Activated T-helper 1 cell treated with anti-CD3 and anti-CD28 coated beads, Interleukin-2, amount 50 U/mL, for 16 hours (primary cell): ENCODE measurements around the gene HAUS3.

Experiments used
- DNase-seq, 2 donors: peaks; one replicate each; pipeline ENCODE4 v3.0.0-alpha.2; 2020; ENCODE audit warnings: low read depth in 1 of 2, low spot score in 1 of 2

HAUS3 gene

DNA sequence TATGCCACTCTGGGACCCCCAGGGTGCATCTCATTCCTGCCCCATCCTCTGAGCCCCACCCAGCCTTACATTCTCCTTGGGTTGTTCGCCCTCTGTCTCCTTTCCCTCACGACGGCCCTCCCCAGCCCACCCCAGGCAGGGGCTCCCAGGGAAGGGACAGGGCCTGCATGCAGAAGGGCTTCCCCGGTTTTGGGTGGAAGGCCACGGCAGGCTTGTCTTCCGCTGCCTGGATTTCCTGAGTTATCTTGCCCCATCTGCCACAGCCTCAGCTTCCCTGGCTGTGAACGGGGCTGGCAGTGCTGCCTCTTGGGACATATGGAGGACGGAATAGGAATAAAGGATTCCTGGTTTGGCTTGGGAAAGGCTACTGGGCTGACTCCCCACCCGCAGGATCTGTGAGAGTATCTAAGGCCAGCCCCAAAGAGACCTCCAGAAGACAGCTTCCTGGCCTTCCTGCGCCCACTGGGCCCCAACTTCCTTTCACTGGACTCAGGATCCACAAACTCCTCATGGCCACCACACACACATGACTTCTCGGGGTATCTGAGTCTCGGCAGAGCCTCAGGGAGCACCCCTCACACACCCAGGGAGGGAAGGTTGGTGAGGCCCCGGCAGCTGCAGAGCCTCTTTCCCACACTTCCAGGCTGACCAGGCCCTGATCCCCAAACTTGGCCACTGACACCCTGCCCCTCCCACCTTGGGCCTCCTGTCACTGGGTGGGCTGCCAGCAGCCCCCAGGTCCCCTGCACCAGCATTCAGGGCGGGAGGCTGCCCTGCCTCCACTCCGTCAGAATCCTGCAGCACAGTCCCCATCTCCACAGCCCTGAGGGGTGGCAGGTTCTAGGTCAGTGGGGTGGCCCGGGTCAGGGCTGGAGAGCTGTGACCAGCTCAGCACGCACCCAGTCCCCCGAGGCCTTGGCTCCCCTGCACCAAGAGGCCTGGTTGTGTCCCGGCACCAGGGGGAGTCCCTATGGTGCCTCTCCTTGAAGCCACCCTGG lies 23.5 kb upstream of the HAUS3 start:
- no peak for DNase-seq

DNA sequence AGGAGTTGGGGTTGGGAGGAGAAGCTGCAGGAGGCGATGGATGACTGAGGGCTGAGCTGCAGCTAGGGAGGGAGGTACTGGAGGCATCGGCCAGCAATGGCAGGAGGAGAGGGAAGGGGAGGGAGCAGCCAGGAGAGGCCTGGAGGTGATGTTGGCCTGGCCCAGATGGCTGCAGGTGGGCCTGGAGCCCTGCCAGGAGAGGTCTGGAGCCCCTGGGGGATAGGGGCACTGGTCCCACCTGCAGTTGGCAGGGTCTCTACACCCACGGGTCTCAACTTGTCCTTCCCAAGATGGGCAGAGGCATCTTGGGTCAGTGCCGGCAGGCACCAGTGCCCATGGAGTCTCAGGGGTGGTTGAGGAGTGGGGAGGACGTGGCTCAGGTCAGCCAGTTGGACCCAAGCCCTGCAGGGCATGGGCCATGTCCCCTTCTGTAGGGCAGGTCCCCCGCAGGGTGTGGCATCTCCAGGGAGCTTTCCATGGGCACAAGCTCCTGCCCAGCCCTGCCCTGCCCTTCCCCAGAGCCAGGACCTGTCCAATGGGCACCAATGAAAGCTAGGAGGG lies 22.6 kb upstream of the HAUS3 start:
- no peak for DNase-seq

DNA sequence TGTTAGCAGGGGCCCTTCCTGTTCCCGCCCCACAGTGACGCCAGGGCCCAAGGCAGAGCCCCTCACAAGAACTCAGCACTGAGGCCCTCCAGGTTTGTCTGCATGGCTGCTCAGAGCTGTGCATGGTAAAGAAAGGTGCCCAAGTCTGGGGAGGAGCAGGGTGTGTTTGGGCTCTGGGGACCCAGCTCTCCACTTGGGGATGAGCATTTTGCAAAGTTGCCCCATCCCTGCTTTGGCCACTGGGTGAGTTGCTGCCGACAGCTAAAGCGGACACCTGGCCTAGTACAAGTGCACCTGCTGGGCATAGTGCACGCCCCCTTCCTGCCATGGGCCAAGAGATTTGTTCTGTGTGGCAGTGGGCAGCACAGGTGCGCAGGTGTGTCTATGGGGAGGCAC lies 22.0 kb upstream of the HAUS3 start:
- no peak for DNase-seq

DNA sequence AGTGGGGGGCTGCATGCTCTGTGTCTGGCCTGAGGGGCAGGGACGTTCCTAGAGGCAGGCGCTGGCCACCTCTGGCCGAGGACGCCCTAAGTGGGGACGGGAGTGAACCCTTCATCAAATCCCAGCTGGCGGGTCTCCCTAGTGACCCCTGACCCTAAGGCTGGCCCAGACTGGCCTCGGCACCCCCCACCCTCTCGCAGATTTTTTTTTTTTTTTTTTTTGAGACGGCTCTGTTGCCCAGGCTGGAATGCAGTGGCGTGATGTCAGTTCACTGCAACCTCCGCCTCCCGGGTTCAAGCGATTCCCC lies 21.0 kb upstream of the HAUS3 start:
- DNase-seq, result no peak

DNA sequence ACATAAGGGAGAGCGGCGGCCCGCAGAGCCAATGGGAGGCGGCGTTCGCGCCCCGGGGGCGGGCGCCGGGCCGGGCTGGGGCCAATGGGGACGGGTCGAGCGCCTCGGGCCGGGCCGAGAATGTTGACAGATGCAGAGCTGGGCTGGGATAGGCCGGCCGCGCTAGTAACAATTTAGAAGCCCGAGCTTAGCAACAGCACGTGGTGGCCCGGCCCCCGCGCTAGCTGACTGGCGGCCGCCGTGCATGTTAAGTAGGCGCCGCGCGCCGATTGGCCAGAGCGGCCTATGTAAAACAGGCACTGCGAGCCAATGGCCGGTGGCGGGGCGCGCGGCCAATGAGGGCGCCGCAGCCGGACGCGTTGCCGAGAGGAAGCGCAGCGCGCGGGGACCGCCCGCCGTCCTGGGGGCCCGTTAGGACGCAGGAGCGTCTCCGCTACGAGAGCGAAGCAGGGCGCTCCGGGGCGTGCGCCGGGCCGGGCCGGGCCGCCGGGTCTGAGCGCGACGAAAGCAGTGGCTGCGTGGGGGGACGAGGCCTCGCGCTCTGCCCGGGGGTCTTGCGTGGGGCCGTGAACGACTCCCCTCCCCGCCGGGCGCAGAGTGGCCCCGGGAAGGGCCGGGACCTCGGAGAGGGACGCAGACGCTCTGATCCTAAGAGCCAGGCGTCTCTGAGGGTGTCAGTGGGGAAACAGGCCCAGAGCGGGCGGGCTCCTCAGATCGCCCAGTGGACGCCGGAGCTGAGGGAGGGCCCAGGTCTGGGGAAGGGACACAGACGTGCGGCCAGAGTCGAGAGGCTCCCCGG lies 20.4 kb upstream of the HAUS3 start:
- peak; percentile 93 to 97 for DNase-seq

DNA sequence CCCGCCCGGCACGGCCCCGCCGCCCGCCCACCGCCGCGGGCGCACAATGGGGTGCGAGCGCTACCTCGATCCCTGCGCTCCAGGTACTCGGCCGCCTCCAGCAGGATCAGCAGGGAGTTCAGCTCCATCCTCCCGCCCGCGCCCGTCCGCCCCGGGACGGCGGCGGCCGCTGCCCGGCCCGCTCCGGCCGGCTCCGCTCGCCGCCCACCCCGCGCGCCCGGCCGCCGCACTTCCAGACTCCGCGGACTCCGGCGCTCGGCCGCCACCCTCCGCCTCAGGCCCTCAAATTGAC lies 19.9 kb upstream of the HAUS3 start, which contains the start of gene MXD4:
TSS of gene MXD4 (minus strand) at position 257 of the 292 bp plus-strand sequence. CDS start at position 128, 129 bp downstream.
- no peak for DNase-seq

DNA sequence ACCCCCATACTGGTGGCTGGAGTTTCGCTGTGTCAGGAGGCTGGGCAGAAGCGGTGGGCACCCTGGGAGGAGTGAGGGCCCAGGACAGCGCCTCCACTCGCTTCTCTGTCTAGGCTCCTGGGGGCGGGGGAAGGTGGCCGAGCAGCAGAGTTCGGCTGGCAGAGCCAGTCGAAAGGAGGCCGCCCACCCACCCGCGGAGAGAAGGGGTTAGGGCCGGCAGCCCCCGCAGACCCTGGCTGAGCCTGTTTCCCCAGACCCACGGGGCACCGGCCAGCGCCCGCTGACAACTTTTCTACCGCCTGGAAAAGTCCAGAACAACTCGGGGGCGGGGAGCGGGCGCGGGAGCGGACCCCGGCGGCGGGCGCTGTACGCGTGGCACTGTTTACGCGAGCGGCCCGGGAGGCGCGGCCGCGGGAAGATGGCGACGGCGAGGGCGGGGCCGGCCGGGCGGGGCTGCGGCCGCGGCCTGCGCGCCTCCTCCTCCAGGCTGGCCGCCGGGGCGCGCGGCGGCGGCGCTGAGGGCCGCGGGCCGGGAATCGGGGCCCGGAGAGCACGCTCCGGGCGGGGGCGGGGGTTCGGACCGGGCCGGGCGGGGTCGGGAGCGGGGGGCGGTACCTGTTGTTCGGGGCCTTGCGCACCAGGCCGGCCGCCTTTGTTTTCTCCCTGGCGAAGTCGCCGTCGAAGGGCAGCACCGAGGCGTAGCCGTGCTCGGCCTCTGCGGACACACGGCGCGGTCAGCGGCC lies 19.4 kb upstream of the HAUS3 start:
- peak; percentile 30 to 43 for DNase-seq

DNA sequence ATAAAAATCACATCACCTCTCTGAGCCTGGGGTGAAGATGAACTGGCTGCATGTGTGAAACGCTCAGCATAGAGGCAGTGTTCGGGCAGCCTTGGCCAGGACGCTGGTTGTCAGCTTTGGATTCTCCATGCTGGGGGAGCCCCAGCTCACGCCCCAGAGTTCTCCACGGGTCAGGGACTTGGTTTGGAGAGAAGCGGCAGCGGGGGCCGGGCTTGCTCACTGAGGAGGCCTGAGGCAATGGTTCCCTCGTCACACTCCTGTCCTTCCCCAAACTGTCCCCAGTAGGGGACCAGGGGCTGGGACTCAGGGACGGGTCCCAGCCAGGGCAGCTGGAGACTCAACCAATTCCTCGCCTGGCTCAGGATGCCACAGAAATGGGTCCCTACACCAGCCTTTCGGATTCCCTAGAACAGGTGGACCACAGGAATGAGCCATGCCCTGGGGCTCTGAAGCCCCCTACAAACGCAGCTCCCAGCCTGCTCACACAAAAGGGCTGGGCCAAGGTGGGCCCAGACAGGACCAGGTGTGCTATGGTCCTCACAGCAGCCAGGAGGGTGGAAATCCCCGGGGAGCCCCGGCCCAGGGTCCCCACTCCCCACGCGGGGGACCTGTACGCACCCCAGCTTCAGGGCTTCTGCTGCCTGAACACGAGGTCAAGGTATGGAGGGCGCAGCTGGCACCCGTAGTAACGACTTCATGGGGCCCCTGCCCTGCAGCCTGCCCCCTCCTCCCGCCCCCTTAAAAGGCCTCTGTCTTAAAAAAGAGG lies 18.6 kb upstream of the HAUS3 start:
- DNase-seq, result peak in 1 of 2 donors; percentile 3

DNA sequence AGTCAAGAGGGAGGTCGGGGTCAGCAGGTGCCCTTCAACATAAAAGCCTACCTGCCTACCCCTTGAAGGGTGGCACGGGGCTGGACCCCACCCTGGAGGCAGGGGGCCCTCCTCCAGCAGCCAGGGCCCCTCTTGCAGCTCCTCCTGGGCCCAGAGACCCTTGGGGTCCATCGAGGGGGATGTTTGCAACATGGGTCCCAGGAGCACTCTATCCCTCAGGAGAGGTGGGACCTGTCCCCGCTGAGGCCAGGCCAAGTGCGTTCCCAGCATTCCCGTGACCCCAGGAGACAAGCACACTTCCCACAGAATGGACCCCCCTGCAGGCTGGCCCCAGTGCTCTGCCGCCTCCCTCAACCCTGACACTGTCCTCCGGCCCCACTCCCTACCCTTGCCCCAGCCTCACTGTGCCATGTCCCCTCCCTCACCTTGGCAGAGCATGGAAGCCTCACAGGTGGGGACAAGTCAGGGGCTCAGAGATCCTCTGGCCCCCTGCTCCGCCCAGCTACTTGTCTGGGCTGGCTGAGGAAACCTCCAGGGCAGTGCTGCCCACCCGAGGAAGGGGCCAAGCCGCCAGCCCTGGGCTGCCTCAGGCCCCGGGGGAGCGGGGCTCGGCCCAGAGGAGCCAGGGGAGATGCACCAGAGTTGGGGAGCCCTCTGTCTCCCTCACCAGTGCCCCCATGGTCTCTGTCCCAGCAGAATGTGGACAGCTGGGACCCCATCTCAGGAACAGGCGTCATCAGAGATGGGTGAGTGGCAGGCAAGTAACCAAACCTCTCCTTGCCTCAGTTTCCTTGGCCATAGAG lies 17.8 kb upstream of the HAUS3 start:
- peak in 1 of 2 donors; percentile 3 for DNase-seq

DNA sequence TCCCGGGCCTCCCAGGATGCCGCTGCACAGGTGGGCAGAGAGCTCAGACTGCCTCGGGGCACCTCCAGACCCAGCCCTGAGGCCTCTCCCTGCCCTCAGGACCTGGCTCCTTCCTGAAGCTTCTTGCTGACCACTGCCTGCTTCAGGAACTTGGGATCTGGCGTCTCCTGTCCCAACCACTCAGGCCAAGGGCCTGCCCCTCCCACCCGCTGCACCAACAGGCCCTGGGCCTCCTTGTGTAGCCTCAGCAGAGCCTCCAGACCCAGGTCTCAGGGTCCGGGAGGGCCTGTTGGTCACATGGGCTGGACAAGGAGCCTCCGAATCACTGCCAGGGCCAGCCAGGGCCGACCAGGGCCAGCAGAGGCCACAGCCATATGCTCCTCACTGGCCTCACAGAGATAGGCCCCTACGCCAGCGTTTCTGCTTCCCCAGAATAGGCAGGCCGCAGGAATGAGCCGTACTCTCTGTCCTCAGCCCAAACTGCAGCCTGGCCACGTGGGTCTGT lies 17.2 kb upstream of the HAUS3 start:
- peak in 1 of 2 donors; percentile 2 for DNase-seq

DNA sequence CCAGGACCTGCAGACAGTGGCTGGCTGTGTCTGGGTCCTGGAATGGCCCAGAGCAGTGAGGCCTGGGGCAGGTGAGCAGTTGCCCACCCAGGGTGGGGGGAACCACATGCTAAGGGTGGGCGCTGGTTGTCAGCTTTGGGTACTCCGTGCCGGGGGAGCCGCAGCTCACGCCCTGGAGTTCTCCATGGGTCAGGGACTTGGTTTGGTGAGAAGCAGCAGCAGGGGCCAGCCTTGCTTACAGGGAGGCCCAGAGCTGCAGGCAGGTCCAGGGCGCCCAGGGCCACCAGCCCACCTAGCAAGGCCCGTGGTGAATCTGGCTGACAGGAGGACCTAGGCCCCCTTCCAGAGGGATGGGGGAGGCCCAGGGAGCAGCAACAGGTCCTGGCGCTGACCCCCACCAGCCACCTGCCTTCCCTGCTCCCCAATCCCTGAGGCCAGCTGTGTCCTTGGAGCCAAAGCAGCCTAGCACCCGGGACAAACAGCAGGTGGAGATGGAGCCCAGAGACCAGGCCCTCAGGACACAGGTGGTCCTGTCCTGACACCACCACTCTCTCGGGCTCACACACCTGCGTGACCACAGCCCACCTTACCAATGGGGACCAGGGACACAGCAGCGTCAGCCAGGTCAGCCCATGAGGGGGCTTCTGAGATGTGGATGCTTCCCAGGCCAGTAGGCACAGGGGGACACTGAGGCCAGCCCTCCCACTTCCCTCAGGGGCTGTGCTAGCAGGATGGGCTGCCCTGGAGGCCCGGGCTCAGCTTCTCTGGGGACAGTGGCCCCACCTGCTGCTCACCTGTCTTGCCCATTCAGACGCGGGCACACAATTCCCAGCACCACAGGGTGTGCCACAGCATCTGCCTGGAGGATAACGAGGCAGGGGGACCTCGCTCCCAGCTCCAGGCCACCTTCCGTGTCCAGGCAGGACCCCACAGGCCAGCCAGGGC lies 16.4 kb upstream of the HAUS3 start:
- DNase-seq, result peak in 1 of 2 donors; percentile 2

DNA sequence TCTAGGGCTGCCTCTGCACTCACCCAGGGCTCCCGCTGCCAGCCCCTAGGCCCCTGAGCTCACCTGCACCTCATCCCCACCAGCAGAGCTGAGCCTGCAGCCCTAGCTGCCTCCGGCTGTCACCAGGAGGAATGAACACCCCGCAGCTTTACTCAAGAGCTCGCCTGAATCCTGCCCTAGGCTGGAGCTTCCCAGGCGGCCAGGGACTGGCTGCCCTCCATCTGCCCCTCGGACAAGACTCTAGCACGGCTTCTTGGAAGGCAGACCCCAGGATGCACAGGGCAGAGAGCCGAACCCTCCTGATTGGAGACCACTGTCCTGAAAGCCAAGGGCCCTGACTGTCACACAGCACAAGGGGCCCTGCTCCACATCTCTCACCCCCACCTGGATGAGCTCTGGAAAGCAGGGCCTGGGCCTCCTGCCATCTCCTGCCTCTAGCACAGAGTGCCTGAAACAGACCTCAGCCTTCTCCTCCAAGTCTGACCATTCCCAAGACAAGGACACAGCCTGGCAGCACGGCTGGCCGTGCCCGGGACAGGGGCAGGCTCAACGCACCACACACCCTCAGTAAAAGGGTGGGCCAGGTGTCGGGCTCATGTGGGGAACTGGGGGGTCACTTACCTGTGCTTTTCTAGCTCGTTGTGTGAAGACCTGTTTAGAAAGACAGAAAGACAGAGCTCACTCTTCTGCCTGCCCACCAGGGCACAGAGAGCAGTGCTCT lies 15.6 kb upstream of the HAUS3 start:
- no peak for DNase-seq

DNA sequence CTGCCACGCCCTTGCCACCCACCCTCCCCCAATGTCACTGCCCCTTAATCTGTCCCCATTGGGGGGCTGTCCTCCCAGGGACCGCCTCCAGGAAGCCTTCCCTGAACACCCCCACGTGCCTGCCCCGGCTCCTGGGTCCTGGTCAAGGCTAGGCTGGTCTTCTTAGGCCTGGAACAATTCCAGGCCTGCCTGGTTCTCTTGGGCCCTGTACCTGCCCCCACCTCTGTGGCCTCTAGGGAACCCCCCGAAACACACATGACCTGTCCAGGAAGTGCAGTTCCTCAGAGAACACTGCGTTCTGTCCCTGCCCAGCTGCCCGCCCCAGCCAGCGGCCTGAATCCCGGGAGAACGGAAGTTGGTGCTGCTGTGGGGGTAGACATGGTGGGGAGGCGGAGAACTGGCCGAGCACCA lies 14.9 kb upstream of the HAUS3 start:
- DNase-seq, result peak in 1 of 2 donors; percentile 2

DNA sequence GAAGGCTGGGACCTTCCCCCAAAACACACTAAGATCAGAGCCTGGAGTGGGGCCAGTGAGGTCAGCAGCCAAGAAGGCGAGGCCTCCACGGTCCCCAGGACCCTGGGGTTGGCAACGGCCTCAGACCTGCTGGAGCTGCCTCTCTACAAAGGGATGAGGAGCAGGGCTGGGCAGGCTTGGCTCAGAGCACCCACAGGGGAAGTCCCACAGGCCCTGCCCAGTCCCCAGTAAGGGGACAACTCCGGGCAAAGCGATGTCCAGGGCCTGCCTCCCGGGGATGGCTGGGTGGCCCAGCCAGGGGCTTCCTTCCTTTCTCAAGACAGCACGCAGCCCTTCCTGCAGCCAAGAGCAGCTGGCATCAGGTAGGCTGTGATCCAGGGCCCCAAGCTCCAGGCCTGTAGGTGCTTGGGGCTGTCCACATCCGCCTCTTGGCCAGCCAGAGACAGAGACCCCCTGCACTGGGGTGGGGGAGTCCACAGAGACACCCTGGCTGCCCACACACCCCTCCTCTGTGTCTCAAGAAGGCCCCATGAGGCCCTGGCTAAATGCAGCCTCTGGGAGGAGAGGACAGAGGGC lies 14.3 kb upstream of the HAUS3 start:
- peak in 1 of 2 donors; percentile 3 for DNase-seq

DNA sequence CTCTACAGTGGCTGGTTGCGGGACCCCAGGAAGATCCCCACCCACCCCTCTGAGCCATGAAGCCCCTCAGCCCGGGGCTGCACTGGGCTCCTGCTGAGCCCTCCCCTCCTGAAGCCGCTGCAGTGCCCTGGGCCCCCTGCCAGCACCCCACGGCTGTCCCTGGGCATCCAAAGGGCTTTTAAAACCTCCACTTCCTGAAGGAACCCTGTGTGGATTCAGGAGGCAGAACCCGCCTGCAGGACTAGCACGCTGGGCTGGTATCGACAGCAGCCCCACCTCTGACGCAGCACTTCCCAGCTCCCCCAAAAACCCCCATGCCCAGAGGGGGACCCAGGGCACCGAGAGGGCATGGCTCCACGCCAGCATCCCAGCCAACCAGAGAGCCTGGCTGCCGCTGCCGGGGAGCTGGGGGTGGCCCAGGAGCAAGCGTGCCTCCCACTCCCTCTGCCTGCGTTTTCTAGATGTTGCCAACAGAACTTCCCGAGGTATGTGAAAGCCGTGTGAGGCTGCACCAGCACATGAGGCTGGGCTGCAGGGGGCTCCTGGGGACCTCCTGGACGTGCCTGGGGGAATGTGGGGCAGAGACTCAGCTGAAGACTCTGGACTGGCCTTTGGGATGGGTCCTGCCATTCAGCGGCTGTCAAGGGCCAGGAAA lies 13.7 kb upstream of the HAUS3 start:
- no peak for DNase-seq

DNA sequence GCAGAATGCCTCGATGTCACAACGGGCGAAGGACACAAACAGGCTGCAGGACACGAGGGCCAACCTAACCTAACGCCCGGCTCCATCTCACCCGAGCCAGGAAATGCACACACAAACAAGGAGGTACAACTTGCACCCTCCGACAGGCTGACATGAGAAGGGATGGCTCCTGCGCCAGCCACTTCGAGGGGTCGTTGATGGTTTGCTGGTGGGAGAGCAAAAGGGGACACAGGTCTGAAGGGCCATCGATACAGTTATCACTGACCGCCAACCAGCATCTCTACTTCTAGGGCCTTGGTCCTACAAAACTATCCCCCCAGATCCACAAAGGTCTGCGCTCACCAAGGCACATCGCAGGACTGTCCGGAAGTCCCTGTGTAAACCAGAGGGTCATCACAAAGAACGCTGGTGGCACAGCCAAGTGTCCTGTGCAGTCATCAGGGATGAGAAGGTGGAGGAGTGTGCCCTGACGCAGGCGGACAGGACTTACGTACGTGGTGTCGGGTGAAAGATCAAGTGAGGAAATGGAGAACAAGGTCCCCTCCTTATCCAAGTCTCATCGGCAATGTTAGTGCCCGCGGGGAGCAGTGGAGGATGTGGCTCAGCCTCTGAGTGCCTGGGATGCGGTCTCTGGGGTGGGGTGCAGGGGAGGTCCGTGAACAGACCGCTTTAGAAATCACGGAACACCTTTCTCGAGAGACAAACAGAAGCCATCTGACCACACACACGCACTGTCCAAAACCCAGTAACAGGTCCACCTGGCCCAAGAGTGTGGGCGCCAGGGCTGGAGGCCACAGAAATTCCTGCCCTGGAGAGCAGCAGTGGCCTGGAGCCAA lies 13.0 kb upstream of the HAUS3 start:
- DNase-seq, result peak in 1 of 2 donors; percentile 3
